Activated CD4-positive, alpha-beta memory T cell treated with anti-CD3 and anti-CD28 coated beads for 36 hours (primary cell): ENCODE measurements around the gene NPIPA7. TPM values are rescaled to one million over a fixed set of nuclear protein-coding genes. Genes with fewer than 3 reads are reported as not detected.
"Not testable (repeated sequence)": the region's sequence is repeated elsewhere in the genome, so short reads cannot be mapped to it uniquely, and the experiment has no call there.

ENCODE experiments used
- CTCF ChIA-PET: fragments of 350-600 bp; sonication (Branson Sonifier 250); formaldehyde crosslinking; loops from one replicate; lab custom pipeline; 2021; ENCODE audit warnings: antibody characterized with exemption, inconsistent platforms; lab: Charles Lee
- POLR2A ChIA-PET: fragments of 350-600 bp; sonication (Branson Sonifier 250); formaldehyde crosslinking; loops from one replicate; lab custom pipeline; 2021; ENCODE audit warnings: antibody characterized with exemption; lab: Charles Lee
- DNase-seq: peaks from one replicate; pipeline ENCODE4 v3.0.0-alpha.2; 2020
- H3K27ac Mint-ChIP-seq: one replicate; pipeline ENCODE4 v1.8.0; 2021; ENCODE audit warnings: mixed read lengths
- H3K27me3 Mint-ChIP-seq: one replicate; pipeline ENCODE4 v1.8.0; 2021; ENCODE audit warnings: mixed read lengths
- H3K36me3 Mint-ChIP-seq: one replicate; pipeline ENCODE4 v1.8.0; 2021; ENCODE audit warnings: mixed read lengths
- H3K4me1 Mint-ChIP-seq: one replicate; pipeline ENCODE4 v1.8.0; 2021; ENCODE audit warnings: low read depth, mixed read lengths
- H3K4me3 Mint-ChIP-seq: one replicate; pipeline ENCODE4 v1.8.0; 2021; ENCODE audit warnings: mild to moderate bottlenecking, mixed read lengths
- H3K9me3 Mint-ChIP-seq: one replicate; pipeline ENCODE4 v1.8.0; 2021; ENCODE audit warnings: mixed read lengths
- intact Hi-C: fragments of 100-400 bp; cut with micrococcal nuclease; formaldehyde crosslinking; loops from one replicate; pipeline ENCODE4 v1.15.1; 2023
- total RNA-seq, 2 experiments: library from RNA; stranded (reverse); gene quantifications; one replicate each; pipeline ENCODE4 v1.2.3, GENCODE V29; 2021

The NPIPA7 gene
- 1 to 10 TPM; 3.4 to 3.8 TPM for total RNA-seq

GRCh38 chr16:16378840-16379239 is at the start of gene NPIPA7:
Gene NPIPA7, plus strand, starts transcription at chr16:16379140. Its CDS starts 105 bp downstream, at chr16:16379245.
- H3K36me3 Mint-ChIP-seq, H3K4me3 Mint-ChIP-seq, H3K4me1 Mint-ChIP-seq, intact Hi-C loops, POLR2A ChIA-PET, H3K9me3 Mint-ChIP-seq, DNase-seq, CTCF ChIA-PET, H3K27me3 Mint-ChIP-seq, H3K27ac Mint-ChIP-seq: not testable (repeated sequence)

GRCh38 chr16:16331466-16331865 is 47.5 kb upstream of the NPIPA7 start:
- H3K36me3 Mint-ChIP-seq, H3K27ac Mint-ChIP-seq, CTCF ChIA-PET, POLR2A ChIA-PET, H3K27me3 Mint-ChIP-seq, H3K4me3 Mint-ChIP-seq, DNase-seq, H3K4me1 Mint-ChIP-seq, H3K9me3 Mint-ChIP-seq, intact Hi-C loops: not testable (repeated sequence)

GRCh38 chr16:16357556-16357955 is 21.4 kb upstream of the NPIPA7 start:
- H3K36me3 Mint-ChIP-seq, intact Hi-C loops, H3K9me3 Mint-ChIP-seq, DNase-seq, H3K4me3 Mint-ChIP-seq, H3K4me1 Mint-ChIP-seq, CTCF ChIA-PET, POLR2A ChIA-PET, H3K27me3 Mint-ChIP-seq, H3K27ac Mint-ChIP-seq: not testable (repeated sequence)

GRCh38 chr16:16358539-16359240 is 20.2 kb upstream of the NPIPA7 start:
- POLR2A ChIA-PET, H3K27me3 Mint-ChIP-seq, H3K27ac Mint-ChIP-seq, H3K36me3 Mint-ChIP-seq, DNase-seq, H3K9me3 Mint-ChIP-seq, H3K4me3 Mint-ChIP-seq, intact Hi-C loops, CTCF ChIA-PET, H3K4me1 Mint-ChIP-seq: not testable (repeated sequence)

- intact Hi-C loops, H3K27ac Mint-ChIP-seq, POLR2A ChIA-PET, CTCF ChIA-PET, H3K9me3 Mint-ChIP-seq, H3K27me3 Mint-ChIP-seq, H3K4me1 Mint-ChIP-seq, H3K4me3 Mint-ChIP-seq, DNase-seq, H3K36me3 Mint-ChIP-seq: not testable (repeated sequence)
Measured at GRCh38 chr16:16363595-16363994, 15.3 kb upstream of the NPIPA7 start.

GRCh38 chr16:16364100-16364499 is 14.8 kb upstream of the NPIPA7 start:
- H3K4me3 Mint-ChIP-seq, intact Hi-C loops, H3K36me3 Mint-ChIP-seq, H3K9me3 Mint-ChIP-seq, DNase-seq, H3K4me1 Mint-ChIP-seq, CTCF ChIA-PET, H3K27ac Mint-ChIP-seq, POLR2A ChIA-PET, H3K27me3 Mint-ChIP-seq: not testable (repeated sequence)

- H3K4me1 Mint-ChIP-seq, H3K27me3 Mint-ChIP-seq, H3K27ac Mint-ChIP-seq, CTCF ChIA-PET, H3K36me3 Mint-ChIP-seq, intact Hi-C loops, POLR2A ChIA-PET, H3K4me3 Mint-ChIP-seq, DNase-seq, H3K9me3 Mint-ChIP-seq: not testable (repeated sequence)
Measured at GRCh38 chr16:16364701-16365100, 14.2 kb upstream of the NPIPA7 start.

- H3K4me1 Mint-ChIP-seq, H3K4me3 Mint-ChIP-seq, intact Hi-C loops, CTCF ChIA-PET, H3K36me3 Mint-ChIP-seq, H3K27ac Mint-ChIP-seq, H3K27me3 Mint-ChIP-seq, POLR2A ChIA-PET, H3K9me3 Mint-ChIP-seq, DNase-seq: not testable (repeated sequence)
Measured at GRCh38 chr16:16365319-16365718, 13.6 kb upstream of the NPIPA7 start.

- CTCF ChIA-PET, POLR2A ChIA-PET, intact Hi-C loops, H3K4me3 Mint-ChIP-seq, H3K36me3 Mint-ChIP-seq, H3K27ac Mint-ChIP-seq, H3K4me1 Mint-ChIP-seq, H3K9me3 Mint-ChIP-seq, DNase-seq, H3K27me3 Mint-ChIP-seq: not testable (repeated sequence)
Measured at GRCh38 chr16:16365851-16366250, 13.1 kb upstream of the NPIPA7 start.

- DNase-seq, POLR2A ChIA-PET, H3K4me1 Mint-ChIP-seq, H3K4me3 Mint-ChIP-seq, intact Hi-C loops, H3K36me3 Mint-ChIP-seq, H3K27ac Mint-ChIP-seq, H3K9me3 Mint-ChIP-seq, H3K27me3 Mint-ChIP-seq, CTCF ChIA-PET: not testable (repeated sequence)
Measured at GRCh38 chr16:16366552-16367284, 12.2 kb upstream of the NPIPA7 start.

- CTCF ChIA-PET, H3K4me1 Mint-ChIP-seq, H3K36me3 Mint-ChIP-seq, POLR2A ChIA-PET, DNase-seq, H3K9me3 Mint-ChIP-seq, H3K4me3 Mint-ChIP-seq, H3K27ac Mint-ChIP-seq, H3K27me3 Mint-ChIP-seq, intact Hi-C loops: not testable (repeated sequence)
Measured at GRCh38 chr16:16367285-16367628, 11.7 kb upstream of the NPIPA7 start.

- H3K27me3 Mint-ChIP-seq, CTCF ChIA-PET, H3K9me3 Mint-ChIP-seq, DNase-seq, H3K4me3 Mint-ChIP-seq, H3K4me1 Mint-ChIP-seq, H3K27ac Mint-ChIP-seq, intact Hi-C loops, POLR2A ChIA-PET, H3K36me3 Mint-ChIP-seq: not testable (repeated sequence)
Measured at GRCh38 chr16:16369081-16369856, 9.7 kb upstream of the NPIPA7 start.
